Ovary (tissue), 9 donors: ENCODE measurements around the gene DPY19L3. TPM values are rescaled to one million over a fixed set of nuclear protein-coding genes. Genes with fewer than 3 reads are reported as not detected.

Source experiments
- DNase-seq, 5 donors: peaks; one replicate each; pipeline ENCODE4 v3.0.0-alpha.2; 2019 to 2020
- H3K27ac ChIP-seq, 2 donors: fragments of 200-600 bp; one replicate each; pipeline versions ENCODE4 v1.5.1 to v1.8.0; 2019 to 2022
- H3K27me3 ChIP-seq: fragments of 200-600 bp; one replicate; pipeline ENCODE4 v1.8.0; 2022
- H3K36me3 ChIP-seq: fragments of 200-600 bp; sonication (generic); one replicate; pipeline ENCODE4 v1.5.1; 2019
- H3K4me1 ChIP-seq: one replicate; pipeline ENCODE4 v1.8.1; 2013; ENCODE audit warnings: mild to moderate bottlenecking, moderate library complexity; ENCODE audit not compliant: insufficient read depth
- H3K4me3 ChIP-seq: fragments of 200-600 bp; sonication (generic); one replicate; pipeline ENCODE4 v1.5.1; 2017
- H3K9me3 ChIP-seq, 2 donors: fragments of 200-600 bp in 1 of 2; sonication (generic) in 1 of 2; one replicate each; pipeline versions ENCODE4 v1.5.1 to v1.8.1; 2013 to 2019; ENCODE audit warnings: mild to moderate bottlenecking in 1 of 2, moderate library complexity in 1 of 2
- CTCF ChIP-seq, 3 donors: fragments of 450-650 bp in 2 of 3; fragments of 200-600 bp in 1 of 3; IDR thresholded peaks; one replicate each; pipeline versions ENCODE4 v1.5.1 to v1.8.0; 2016 to 2022; ENCODE audit warnings: antibody characterized with exemption in 3 of 3, mild to moderate bottlenecking in 1 of 3
- EP300 ChIP-seq: sonication (generic); formaldehyde crosslinking; IDR thresholded peaks from one replicate; pipeline ENCODE4 v1.6.1; 2017; ENCODE audit warnings: antibody characterized with exemption
- POLR2A ChIP-seq: fragments of 450-650 bp; IDR thresholded peaks from one replicate; pipeline ENCODE4 v1.6.1; 2017; ENCODE audit warnings: antibody characterized with exemption, mild to moderate bottlenecking, moderate library complexity
- WGBS, 3 donors: extraction: QIAGEN DNeasy Blood & Tissue Kit in 1 of 3; methylation state at CpG; one replicate each; pipeline versions ENCODE4 v1.1.5 to v1.1.7; 2013 to 2017; 5-methylcytosine and 5-hydroxymethylcytosine counted together
- intact Hi-C, 4 donors: fragments of 100-400 bp; cut with DNase I; formaldehyde crosslinking; loops; one replicate each; pipeline versions ENCODE4 v1.11.0 to v1.15.1; 2022 to 2023
- polyA plus RNA-seq, 2 donors: library from polyadenylated mRNA; stranded (reverse); fragments of 200-250 nt in 1 of 2; fragments of 350-450 nt in 1 of 2; fragmentation: Illumina TruSeq in 1 of 2; extraction: RNeasy Lipid Tissue Mini Kit (QIAGEN cat#74804) in 1 of 2; gene quantifications; one replicate each; pipeline ENCODE4 v1.2.3, GENCODE V29; 2013 to 2014
- total RNA-seq, 7 donors: library from RNA; depleted of rRNA in 2 of 7; stranded (reverse); fragments of >200 nt in 2 of 7; fragmentation: NEBNext Ultra II Directional in 3 of 7; extraction: Animal tissue kit (Norgen Biotek cat#: 25700) in 3 of 7; gene quantifications; one replicate each; pipeline versions ENCODE4 v1.1.0 to v1.2.4, GENCODE V29; 2016 to 2023
- donor health status: DM: no; HTN: no; CAD: no; lungs with moderate emphysema.
- donor health status: DM: no; HTN: no; CAD: no.
- donor health status: Bipolar disorder and iron deficiency.
- donor health status: DM: yes; HTN: yes; CAD: no.
- donor health status: DM: no; HTN: no; CAD: no.
- donor health status: DM: yes; HTN: yes; CAD: no.

The DPY19L3 gene
- total and polyA plus RNA-seq, 9 donors: 9.6 to 49.8 (median 43.9) TPM

DNA sequence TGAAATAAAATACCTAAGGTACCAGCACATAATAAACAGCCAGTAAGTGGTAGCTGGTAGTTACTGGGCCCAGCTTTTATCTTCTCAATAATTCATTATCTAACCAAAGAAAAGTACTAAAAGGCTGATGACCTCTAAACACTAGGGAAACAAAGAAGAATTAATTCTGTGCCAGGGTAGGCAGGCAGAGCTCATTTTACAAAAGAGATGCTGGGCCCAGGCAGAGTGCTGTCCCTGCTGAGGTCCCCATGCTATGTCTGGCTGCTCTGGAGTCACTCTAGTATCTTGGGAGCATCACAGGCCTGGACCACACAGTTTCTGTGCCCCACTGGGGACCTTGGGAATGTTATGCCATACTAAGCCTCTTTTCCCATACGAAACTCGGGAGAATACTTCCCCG lies 41.9 kb upstream of the DPY19L3 start:
- Histone ChIP-seq H3K9me3 (no peaks in the 10 kb centered on the region), H3K27me3 (no peaks in the 10 kb centered on the region), H3K4me1 (no peaks in the 10 kb centered on the region), H3K4me3 (no peak overlapping the region), H3K27ac (no peak overlapping the region), H3K36me3 (no peaks in the 10 kb centered on the region)
- intact Hi-C loops: no loop called here
- DNase-seq: no peak
- no peak for TF ChIP-seq POLR2A
- TF ChIP-seq CTCF (IDR thresholded peaks at IDR 0.05): no peak
- TF ChIP-seq EP300: no peak
- WGBS, 3 donors: 93 to 97% (median 95%) methylated on average over 3 of the region's 3 CpGs

DNA sequence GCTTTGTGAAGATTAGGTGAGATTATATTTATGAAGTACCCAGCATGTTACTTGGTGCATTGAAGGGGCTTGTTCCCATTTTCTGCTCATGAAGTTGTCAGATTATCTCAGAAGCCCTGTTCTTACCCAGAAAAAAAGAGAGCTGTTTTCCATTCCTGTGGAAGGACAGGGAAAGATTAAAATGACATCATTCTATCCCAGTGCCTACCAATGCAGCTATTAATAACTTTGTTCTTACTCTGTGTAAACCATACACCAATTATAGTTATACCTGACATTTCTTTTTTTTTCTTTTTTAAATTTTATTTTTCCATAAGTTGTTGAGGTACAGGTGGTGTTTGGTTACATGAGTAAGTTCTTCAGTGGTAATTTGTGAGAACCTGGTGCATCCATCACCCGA lies 41.5 kb upstream of the DPY19L3 start:
- TF ChIP-seq EP300: no peak
- no peak for TF ChIP-seq POLR2A
- no peak for TF ChIP-seq CTCF (IDR thresholded peaks at IDR 0.05)
- H3K36me3 ChIP-seq: no peaks in the 10 kb centered on the region
- 88 to 92% (median 90%) methylated on average over 1 of the region's 1 CpG for WGBS, 3 donors
- no peak overlapping the region for H3K27ac ChIP-seq
- no peaks in the 10 kb centered on the region for H3K9me3 ChIP-seq
- no peaks in the 10 kb centered on the region for H3K4me1 ChIP-seq
- DNase-seq: no peak
- H3K4me3 ChIP-seq: no peak overlapping the region
- H3K27me3 ChIP-seq: no peaks in the 10 kb centered on the region
- intact Hi-C loops: no loop called here

- 84 to 95% (median 89%) methylated on average over 6 of the region's 6 CpGs for WGBS, 3 donors
- no peak overlapping the region for H3K27ac ChIP-seq
- H3K9me3 ChIP-seq: no peaks in the 10 kb centered on the region
- H3K4me3 ChIP-seq: no peak overlapping the region
- H3K27me3 ChIP-seq: no peaks in the 10 kb centered on the region
- intact Hi-C loops: no loop called here
- TF ChIP-seq POLR2A (no peak), CTCF (IDR thresholded peaks at IDR 0.05) (no peak), EP300 (no peak)
- H3K36me3 ChIP-seq: no peaks in the 10 kb centered on the region
- DNase-seq: no peak
- H3K4me1 ChIP-seq: no peaks in the 10 kb centered on the region
Measured at GRCh38 chr19:32367063-32367462, 38.5 kb upstream of the DPY19L3 start.

GRCh38 chr19:32367948-32368536 lies 37.5 kb upstream of the DPY19L3 start:
- no peak overlapping the region for H3K4me3 ChIP-seq
- peaks cover 1% of the 10 kb centered on the region for H3K4me1 ChIP-seq
- H3K9me3 ChIP-seq: no peaks in the 10 kb centered on the region
- 91 to 97% (median 94%) methylated on average over 3 of the region's 3 CpGs for WGBS, 3 donors
- intact Hi-C loops: no loop called here
- TF ChIP-seq POLR2A (no peak), CTCF (IDR thresholded peaks at IDR 0.05) (no peak), EP300 (no peak)
- H3K27ac ChIP-seq: no peak overlapping the region
- no peak for DNase-seq
- no peaks in the 10 kb centered on the region for H3K36me3 ChIP-seq
- no peaks in the 10 kb centered on the region for H3K27me3 ChIP-seq
